SIG-M5 treated with dmso at 0.1 percent for 504 hours (cell line): ENCODE measurements around the gene KRT81.
"Not testable (repeated sequence)": the region's sequence is repeated elsewhere in the genome, so short reads cannot be mapped to it uniquely, and the experiment has no call there.

ENCODE experiments used
- DNase-seq: peaks from one replicate; lab custom pipeline; 2025; ENCODE audit not compliant: unreplicated experiment; lab: John Stamatoyannopoulos, UW

The KRT81 gene

DNA sequence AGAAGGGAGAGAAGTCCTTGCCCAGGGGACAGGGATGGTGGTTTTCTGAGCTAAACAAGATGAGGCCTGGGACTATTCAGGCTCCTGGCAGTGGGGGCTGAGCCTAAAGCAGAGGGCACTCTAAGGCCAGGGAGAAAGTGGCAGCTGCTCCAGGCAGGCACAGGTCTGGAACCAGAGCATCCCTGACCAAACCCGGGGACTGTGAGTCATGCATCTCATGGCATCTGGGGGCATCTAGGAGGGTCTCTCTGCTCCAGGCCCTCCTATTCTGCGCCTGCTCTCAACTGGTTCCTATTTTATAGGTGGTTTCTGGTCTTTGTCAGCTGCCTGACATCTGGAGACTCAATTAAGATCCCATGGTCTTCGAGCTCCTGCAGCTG lies 46.7 kb downstream of the KRT81 start:
- DNase-seq: no peak

DNA sequence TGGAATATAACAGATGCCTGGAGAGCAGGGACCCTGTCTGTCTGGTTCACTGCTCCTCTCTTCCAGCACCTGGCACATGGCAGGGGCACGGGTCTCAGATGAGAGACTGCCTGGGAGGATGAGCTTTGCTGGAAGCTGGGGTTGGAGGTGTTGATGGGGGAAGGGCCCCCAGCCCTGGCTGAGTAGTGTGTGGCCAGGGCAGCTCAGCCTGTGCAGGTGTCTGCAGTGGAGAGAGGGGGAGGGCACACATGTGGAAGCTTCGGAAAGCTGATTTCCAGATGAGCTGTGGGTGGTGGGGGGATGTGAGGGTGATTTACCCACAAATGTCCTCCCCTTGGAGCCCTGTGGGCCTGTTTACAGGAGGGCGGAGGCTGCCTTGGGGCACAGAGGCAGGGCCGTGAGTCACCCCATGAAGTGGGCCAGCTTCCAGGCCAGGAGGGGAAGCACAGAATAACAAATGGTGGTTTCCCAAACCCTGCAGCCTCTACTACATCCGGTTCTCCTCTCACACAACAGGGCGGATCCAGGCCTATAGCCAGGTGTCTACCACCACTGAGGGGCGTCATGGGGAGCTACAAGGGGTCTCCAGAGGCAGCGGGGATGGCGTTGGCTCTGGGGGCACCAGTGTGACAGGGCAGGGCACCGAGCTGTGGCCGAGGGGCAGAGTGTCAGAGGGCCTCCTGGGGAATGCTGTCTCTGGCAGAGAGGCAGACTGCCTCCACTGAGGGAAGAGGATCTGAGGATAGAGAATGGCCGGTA lies 47.3 kb downstream of the KRT81 start:
- DNase-seq: peak; percentile 69

DNA sequence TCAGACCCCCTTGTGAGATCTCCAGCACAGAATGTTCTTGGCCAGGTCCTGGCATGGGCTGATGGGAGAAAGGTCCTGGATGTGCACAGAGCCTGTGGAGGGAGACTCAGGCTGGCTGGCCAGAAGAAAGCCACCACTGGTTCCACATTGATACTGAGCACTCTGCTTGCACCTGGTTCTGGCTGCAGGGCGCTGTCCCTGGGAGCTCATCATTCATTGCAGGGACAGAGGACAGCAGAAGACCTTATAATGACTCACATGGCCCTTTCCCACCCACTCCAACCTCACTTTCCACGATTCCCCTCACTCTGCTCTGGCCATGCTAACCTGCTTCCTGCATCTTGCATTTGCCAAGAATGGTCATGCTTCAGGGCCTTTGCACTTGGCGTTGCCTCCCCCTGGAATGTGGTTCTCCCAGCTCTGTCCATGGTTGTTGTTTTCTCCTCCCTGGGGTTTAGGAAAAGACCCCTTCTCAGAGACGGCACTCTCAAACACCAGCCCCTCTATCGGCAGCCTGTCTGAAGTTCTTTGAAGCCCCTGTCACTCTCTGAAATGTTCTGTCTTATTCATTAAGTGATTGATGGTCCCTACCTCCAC lies 48.0 kb downstream of the KRT81 start:
- DNase-seq: no peak

DNA sequence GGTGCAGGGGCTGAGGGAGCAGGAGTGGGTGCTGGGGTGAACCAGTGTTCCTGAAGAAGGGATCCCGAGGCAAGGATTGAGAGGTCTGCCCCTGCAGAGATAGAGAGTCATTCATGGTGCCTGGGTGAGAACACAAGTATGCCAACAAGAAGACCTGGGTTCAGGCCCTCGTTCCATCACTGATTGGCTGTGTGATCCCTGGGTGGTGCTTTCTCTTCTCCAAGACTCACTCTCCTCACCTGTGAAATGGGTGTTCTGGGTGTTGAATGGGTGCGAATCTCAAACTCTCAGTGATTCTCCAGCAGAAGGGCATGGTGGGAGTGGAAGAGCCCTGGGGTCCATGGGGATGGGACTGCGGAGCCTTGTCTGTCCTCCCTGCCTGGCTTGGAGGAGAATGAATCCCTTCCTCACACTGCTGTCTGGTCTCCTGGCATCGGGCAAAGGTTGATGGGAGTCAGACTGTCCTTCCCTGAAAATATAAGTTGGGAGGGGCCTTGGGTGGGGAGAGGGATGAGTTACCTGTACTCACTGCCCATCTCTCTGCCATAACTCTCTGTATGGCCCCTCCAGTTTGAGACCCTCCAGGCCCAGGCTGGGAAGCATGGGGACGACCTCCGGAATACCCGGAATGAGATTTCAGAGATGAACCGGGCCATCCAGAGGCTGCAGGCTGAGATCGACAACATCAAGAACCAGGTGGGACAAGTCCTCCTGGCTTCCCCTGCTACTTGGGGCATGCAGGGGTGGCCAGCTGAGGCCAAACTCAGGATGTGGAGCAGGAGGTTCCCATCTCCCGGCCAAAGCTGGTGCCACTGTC lies 48.7 kb downstream of the KRT81 start:
- no peak for DNase-seq

DNA sequence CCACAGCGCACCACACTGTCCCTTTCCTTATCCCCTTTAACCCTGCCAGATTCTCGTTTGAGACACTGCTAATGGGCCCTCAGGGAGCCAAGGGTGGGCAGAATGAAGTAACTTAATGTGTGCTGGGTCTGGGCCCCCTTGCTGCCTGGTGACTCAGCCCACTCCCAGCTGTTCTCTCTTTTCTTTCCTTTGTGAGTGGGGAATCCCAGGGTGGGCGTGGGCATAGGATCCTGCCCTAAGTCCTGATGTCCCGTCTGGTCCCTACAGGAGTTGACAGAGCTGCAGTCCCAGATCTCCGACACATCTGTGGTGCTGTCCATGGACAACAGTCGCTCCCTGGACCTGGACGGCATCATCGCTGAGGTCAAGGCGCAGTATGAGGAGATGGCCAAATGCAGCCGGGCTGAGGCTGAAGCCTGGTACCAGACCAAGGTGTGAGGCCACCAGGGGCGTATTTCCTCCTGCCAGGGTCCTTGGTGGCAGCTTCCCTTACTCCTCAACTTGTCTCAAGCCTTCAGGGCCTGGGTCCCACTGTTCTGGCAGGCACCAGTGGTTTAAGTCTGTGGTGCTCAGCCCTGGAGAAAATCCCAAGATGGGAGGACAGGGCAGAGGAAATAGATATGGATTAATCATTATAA lies 50.0 kb downstream of the KRT81 start:
- no peak for DNase-seq

DNA sequence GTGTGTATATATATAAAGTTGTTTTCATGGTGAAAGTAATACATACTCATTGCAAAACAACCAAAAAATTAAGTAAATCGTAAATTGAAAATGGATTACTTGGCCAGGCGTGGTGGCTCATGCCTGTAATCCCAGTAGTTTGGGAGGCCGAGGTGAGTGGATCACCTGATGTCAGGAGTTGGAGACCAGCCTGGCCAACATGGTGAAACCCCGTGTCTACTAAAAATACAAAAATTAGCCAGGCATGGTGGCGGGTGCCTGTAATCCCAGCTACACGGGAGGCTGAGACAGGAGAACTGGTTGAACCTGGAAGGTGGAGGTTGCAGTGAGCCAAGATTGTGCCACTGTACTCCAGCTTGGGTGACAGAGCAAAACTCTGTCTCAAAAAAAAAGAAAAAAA lies 51.1 kb downstream of the KRT81 start:
- not testable (repeated sequence) for DNase-seq

DNA sequence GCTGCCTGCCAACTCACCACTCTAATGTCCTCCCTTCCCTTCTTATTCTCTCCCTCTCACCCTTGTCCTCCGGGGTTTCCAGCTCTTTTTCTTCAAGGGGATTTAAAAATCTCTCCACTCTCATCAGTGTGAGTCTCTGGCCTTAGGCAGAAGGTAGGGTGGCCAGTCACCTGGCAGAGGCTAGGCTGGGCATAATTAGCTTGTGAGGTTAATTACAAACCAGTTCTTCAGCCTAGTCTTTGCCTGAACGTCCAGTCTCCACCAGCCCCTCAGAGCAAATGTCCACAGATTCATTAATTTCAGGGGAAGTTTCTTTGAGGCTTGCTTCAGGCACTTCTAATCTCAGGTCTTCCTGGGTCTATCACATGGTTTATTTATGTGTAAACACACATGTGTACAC lies 51.6 kb downstream of the KRT81 start:
- DNase-seq: no peak

DNA sequence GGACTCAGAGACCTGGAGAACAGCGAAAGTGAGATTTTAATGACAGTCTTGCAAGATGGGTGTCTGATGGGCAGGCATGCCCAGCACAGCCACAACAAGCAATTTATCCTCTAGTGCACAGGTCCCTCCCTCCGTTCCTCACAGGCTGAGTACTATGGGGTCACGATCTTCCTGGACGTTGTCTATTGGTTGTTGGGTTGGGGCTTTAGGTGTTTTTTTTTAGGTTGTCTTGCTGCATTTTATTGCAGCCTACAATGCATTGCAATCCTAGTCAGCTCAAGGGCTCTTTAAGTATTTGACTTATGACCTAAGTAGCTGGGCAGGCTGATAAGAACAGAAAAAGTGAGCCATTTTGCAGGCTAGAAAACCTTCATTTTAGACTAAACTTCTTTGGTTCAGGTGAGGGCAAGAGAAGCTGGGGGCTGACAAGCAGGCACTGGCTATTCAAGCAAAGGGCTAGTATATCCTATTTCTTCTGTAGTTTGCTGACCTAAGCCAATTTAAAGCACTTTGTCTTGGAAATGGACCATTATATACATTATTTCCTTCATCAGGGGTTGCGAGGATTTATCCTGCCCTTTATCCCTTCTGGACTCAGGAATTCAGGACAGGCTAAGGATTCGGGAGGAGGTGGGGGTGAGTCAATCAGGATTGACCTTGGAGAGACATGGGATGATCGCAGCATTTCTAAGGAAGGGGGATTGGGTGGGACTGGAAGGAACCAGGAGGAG lies 52.3 kb downstream of the KRT81 start:
- no peak for DNase-seq

DNA sequence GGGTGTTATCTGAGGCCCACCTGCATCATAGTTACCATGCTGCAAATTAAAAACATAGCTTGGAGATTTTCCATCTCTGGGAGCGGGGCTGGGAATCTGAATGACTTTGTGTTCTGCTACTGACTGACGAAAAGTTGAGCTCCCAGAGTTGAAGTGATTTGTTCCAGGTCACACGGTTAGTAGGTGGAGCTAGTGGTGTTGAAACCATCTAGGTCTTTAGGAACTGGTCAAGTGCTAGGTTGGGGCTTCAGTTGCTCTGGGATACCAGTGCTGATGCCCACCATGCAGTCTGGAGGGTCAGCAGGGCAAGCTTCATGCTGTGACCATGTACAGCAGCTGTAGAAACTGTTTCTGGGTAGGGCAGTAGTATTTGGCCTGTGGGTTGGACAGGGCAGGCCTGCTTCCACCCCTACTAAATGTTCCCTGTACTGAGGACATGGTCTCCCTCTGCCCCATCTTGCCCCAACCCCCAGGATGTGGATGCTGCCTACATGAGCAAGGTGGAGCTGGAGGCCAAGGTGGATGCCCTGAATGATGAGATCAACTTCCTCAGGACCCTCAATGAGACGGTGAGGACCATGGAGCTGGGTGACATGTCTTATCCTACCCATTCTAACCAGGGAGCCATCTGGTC lies 53.0 kb downstream of the KRT81 start:
- DNase-seq: no peak

DNA sequence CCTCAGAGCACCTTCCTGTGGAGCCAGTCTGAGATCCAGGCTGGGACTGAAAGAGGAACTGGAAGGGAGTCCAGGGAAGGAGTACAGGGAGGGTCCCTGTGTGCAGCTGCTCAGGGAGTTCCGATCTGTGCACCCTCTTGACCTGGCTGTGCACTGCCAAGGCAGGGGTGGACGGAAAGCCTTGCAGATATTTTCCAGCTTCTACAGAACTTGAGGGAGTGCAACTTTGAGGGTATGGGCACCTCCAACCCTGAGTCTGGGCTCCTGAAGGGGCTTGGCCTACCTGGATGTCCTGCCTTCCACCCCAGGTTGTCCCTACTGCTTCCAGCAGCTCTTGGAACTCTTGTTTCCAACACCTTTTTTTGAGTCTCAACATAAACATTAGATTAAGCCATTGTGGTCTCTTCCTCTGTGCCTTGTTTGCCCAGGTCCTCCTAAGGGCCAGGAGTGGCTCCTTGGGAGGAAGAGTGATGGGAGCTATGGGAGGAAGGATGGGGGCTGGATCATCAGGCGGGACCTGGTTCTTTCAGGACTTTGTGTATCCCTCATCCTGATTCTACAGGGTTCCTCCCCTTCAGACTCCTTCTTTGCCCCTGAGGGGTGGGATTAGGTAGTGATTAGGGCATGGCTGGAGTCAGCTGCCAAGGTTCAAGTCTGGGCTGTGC lies 54.8 kb downstream of the KRT81 start:
- no peak for DNase-seq
